Panc1 (cell line): ENCODE measurements around the gene TSPAN31. TPM values are rescaled to one million over a fixed set of nuclear protein-coding genes. Genes with fewer than 3 reads are reported as not detected.

Experiments
- ATAC-seq: fragments of 200-7000 bp; cut with Tn5 transposase; 2 replicates; pipeline ENCODE4 v1.9.1; 2020; ENCODE audit warnings: mild to moderate bottlenecking, moderate library complexity
- BruUV-seq: library from RNA; stranded (reverse); fragments of 400-500 nt; replicated peaks from 2 replicates; lab custom pipeline; 2021; lab: Mats Ljungman, UMichigan
- CTCF ChIA-PET: fragments of 300-600 bp; sonication (Branson Sonifier 250); formaldehyde crosslinking; loops from one replicate; lab custom pipeline; 2022; ENCODE audit warnings: antibody characterized with exemption; lab: Charles Lee
- POLR2A ChIA-PET: fragments of 300-600 bp; sonication (Branson Sonifier 250); formaldehyde crosslinking; loops from one replicate; lab custom pipeline; 2022; ENCODE audit warnings: antibody characterized with exemption; lab: Charles Lee
- DNase-seq: peaks from one replicate; pipeline ENCODE4 v3.0.0-alpha.2; 2010; ENCODE audit warnings: low read depth, low spot score
- H3K27ac ChIP-seq: 2 replicates; pipeline ENCODE4 v1.5.1; 2011; ENCODE audit warnings: mild to moderate bottlenecking, low read length, inconsistent platforms
- H3K27me3 ChIP-seq: fragments of 200-500 bp; sonication (Bioruptor generic); 2 replicates; pipeline ENCODE4 v1.6.0; 2014; ENCODE audit warnings: low read length, inconsistent platforms; ENCODE audit not compliant: control insufficient read depth, insufficient read depth
- H3K36me3 ChIP-seq: fragments of 200-500 bp; sonication (Bioruptor generic); 2 replicates; pipeline ENCODE4 v1.5.1; 2014; ENCODE audit warnings: inconsistent platforms, mild to moderate bottlenecking, low read length, moderate library complexity; ENCODE audit not compliant: control insufficient read depth, insufficient read depth
- H3K4me1 ChIP-seq: 2 replicates; pipeline ENCODE4 v1.5.1; 2011; ENCODE audit warnings: inconsistent platforms, mild to moderate bottlenecking, low read length, moderate library complexity; ENCODE audit not compliant: control insufficient read depth, insufficient read depth
- H3K4me3 ChIP-seq, 2 experiments: 2 replicates each; pipeline ENCODE4 v1.5.1; 2011 to 2012; ENCODE audit warnings: low read depth in 2 of 2, low read length in 2 of 2, mild to moderate bottlenecking in 2 of 2, inconsistent platforms in 1 of 2, moderate library complexity in 1 of 2
- H3K9me3 ChIP-seq: fragments of 200-500 bp; sonication (Bioruptor generic); 2 replicates; pipeline ENCODE4 v1.5.1; 2014; ENCODE audit warnings: low read depth, mild to moderate bottlenecking, inconsistent platforms, low read length, moderate library complexity; ENCODE audit not compliant: control insufficient read depth, insufficient read depth
- CTCF ChIP-seq: fragments of 450-650 bp; IDR thresholded peaks from 2 replicates; pipeline ENCODE4 v1.5.1; 2017; ENCODE audit warnings: mild to moderate bottlenecking
- POLR2AphosphoS5 ChIP-seq: IDR thresholded peaks from 2 replicates; pipeline ENCODE4 v1.6.1; 2012; ENCODE audit warnings: mild to moderate bottlenecking, low read depth, low read length, moderate library complexity
- SIN3A ChIP-seq: IDR thresholded peaks from 2 replicates; pipeline ENCODE4 v1.6.1; 2012; ENCODE audit warnings: low read depth, mild to moderate bottlenecking, low read length, moderate library complexity, borderline replicate concordance; ENCODE audit not compliant: insufficient read depth
- TCF7L2 ChIP-seq: IDR thresholded peaks from 2 replicates; pipeline ENCODE4 v1.6.1; 2011; ENCODE audit warnings: mild to moderate bottlenecking, low read depth, low read length, inconsistent platforms
- in situ Hi-C: cut with HindIII; loops from 2 replicates; pipeline ENCODE4 v1.10.0; 2016; ENCODE audit warnings: low sequenced_read_pairs, low pct_unique_long_range_greater_than_20kb
- intact Hi-C: fragments of 100-400 bp; cut with micrococcal nuclease; formaldehyde crosslinking; loops from one replicate; pipeline ENCODE4 v1.10.0; 2022; ENCODE audit not compliant: unreplicated experiment
- total RNA-seq: library from RNA; stranded (reverse); gene quantifications from one replicate; pipeline ENCODE4 v1.2.1, GENCODE V29; 2021; ENCODE audit not compliant: unreplicated experiment
- TF ChIP-seq, protein P1 (sequence below), 2 experiments: IDR thresholded peaks; 2 replicates each; pipeline ENCODE4 v1.6.1; 2011 to 2012; ENCODE audit warnings: low read depth in 2 of 2, control low read depth in 1 of 2, low read length in 1 of 2, mild to moderate bottlenecking in 1 of 2, moderate library complexity in 1 of 2; ENCODE audit not compliant: insufficient read depth in 1 of 2

The TSPAN31 gene
- total RNA-seq, 1 experiment from 2014 or later, result 17.5 TPM

DNA sequence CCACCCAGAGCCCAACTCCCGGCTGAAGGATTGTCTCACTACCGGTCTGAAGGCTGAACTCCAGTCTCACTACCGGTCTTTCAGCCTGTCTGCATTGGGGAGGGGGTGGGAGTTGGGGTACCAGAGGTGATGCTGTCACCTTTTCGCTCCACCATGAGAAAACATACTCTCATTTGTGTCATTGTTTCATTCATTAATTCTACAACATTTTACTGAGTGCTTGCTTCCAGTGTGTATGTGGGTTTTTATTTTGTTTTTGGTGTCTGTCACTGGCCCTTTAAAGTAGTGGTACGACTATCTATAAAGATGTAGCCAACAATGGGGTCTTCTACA, 7.8 kb downstream of the TSPAN31 start:
- Histone ChIP-seq H3K27ac (peak overlapping the region; percentile 74), H3K4me3 (peak overlapping the region; percentile 85 to 98), H3K27me3 (peaks cover 9% of the 10 kb centered on the region), H3K4me1 (peaks cover 14% of the 10 kb centered on the region), H3K9me3 (no peaks in the 10 kb centered on the region), H3K36me3 (peaks cover 18% of the 10 kb centered on the region)
- ChIA-PET POLR2A (interaction anchor here (0.5 kb wide), 1 partner anchor 1924 kb away, joined by 12 read pairs; no protein-coding TSS in a partner anchor), CTCF (no interaction called here)
- no TSS peak for BruUV-seq
- in situ Hi-C loops, result no loop called here
- no peak for ATAC-seq
- DNase-seq, result no peak
- intact Hi-C loops, result no loop called here
- TF ChIP-seq CTCF, result no peak
- TF ChIP-seq SIN3A, result no peak
- TF ChIP-seq POLR2AphosphoS5, result no peak
- TF ChIP-seq TCF7L2, result no peak
- TF ChIP-seq, protein P1, sequence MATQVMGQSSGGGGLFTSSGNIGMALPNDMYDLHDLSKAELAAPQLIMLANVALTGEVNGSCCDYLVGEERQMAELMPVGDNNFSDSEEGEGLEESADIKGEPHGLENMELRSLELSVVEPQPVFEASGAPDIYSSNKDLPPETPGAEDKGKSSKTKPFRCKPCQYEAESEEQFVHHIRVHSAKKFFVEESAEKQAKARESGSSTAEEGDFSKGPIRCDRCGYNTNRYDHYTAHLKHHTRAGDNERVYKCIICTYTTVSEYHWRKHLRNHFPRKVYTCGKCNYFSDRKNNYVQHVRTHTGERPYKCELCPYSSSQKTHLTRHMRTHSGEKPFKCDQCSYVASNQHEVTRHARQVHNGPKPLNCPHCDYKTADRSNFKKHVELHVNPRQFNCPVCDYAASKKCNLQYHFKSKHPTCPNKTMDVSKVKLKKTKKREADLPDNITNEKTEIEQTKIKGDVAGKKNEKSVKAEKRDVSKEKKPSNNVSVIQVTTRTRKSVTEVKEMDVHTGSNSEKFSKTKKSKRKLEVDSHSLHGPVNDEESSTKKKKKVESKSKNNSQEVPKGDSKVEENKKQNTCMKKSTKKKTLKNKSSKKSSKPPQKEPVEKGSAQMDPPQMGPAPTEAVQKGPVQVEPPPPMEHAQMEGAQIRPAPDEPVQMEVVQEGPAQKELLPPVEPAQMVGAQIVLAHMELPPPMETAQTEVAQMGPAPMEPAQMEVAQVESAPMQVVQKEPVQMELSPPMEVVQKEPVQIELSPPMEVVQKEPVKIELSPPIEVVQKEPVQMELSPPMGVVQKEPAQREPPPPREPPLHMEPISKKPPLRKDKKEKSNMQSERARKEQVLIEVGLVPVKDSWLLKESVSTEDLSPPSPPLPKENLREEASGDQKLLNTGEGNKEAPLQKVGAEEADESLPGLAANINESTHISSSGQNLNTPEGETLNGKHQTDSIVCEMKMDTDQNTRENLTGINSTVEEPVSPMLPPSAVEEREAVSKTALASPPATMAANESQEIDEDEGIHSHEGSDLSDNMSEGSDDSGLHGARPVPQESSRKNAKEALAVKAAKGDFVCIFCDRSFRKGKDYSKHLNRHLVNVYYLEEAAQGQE (IDR thresholded peaks at IDR 0.05; ENCODE audit: insufficient read depth in 1 of 2, low read depth in 2 of 2, low read length in 1 of 2), result no peak

GRCh38 chr12:57753756-57754337, 9.0 kb downstream of the TSPAN31 start:
- Histone ChIP-seq H3K27ac (no peak overlapping the region), H3K36me3 (peaks cover 11% of the 10 kb centered on the region), H3K4me3 (0 out of 4 replicates have a peak overlapping the region, but pooled peaks of 1 of the 2 experiments have one; percentile 55), H3K9me3 (no peaks in the 10 kb centered on the region), H3K27me3 (peaks cover 9% of the 10 kb centered on the region), H3K4me1 (peaks cover 14% of the 10 kb centered on the region)
- ChIA-PET CTCF (no interaction called here), POLR2A (no interaction called here)
- in situ Hi-C loops (no loop called here), intact Hi-C loops (no loop called here)
- TF ChIP-seq TCF7L2, result no peak
- TF ChIP-seq CTCF, result no peak
- no peak for TF ChIP-seq POLR2AphosphoS5
- no peak for TF ChIP-seq SIN3A
- TF ChIP-seq, protein P1 (IDR thresholded peaks at IDR 0.05; ENCODE audit: insufficient read depth in 1 of 2, low read depth in 2 of 2, low read length in 1 of 2), result no peak
- no peak for ATAC-seq
- no TSS peak for BruUV-seq
- no peak for DNase-seq
